Endothelial cell (in vitro differentiated cells): ENCODE data around the gene AGR2. TPM values are rescaled to one million over a fixed set of nuclear protein-coding genes. Genes with fewer than 3 reads are reported as not detected.

ENCODE experiments used
- DNase-seq: peaks from one replicate; pipeline ENCODE4 v3.0.0; 2021; ENCODE audit warnings: low spot score
- H3K27ac Mint-ChIP-seq: one replicate; pipeline ENCODE4 v1.8.0; 2021; ENCODE audit warnings: mixed read lengths, inconsistent platforms; ENCODE audit not compliant: unreplicated experiment
- H3K27me3 Mint-ChIP-seq: one replicate; pipeline ENCODE4 v1.8.0; 2021; ENCODE audit warnings: mild to moderate bottlenecking, moderate library complexity, mixed read lengths, inconsistent platforms; ENCODE audit not compliant: unreplicated experiment
- H3K36me3 Mint-ChIP-seq: one replicate; pipeline ENCODE4 v1.8.0; 2021; ENCODE audit warnings: mild to moderate bottlenecking, low read depth, mixed read lengths, inconsistent platforms; ENCODE audit not compliant: unreplicated experiment
- H3K4me1 Mint-ChIP-seq: one replicate; pipeline ENCODE4 v1.8.0; 2021; ENCODE audit warnings: mild to moderate bottlenecking, mixed read lengths, inconsistent platforms; ENCODE audit not compliant: unreplicated experiment
- H3K4me3 Mint-ChIP-seq: one replicate; pipeline ENCODE4 v1.8.0; 2021; ENCODE audit warnings: mild to moderate bottlenecking, mixed read lengths, inconsistent platforms; ENCODE audit not compliant: unreplicated experiment
- H3K9me3 Mint-ChIP-seq: one replicate; pipeline ENCODE4 v1.8.0; 2021; ENCODE audit warnings: mixed read lengths, inconsistent platforms; ENCODE audit not compliant: unreplicated experiment
- CTCF ChIP-seq: fragments of 200-600 bp; sonication (generic); IDR thresholded peaks from one replicate; pipeline ENCODE4 v1.5.0; 2021; ENCODE audit warnings: antibody characterized with exemption; ENCODE audit not compliant: unreplicated experiment
- total RNA-seq: library from RNA; stranded (reverse); fragmentation: NEBNext Ultra II Directional; extraction: Animal tissue kit (Norgen Biotek cat#: 25700); gene quantifications from one replicate; pipeline ENCODE4 v1.2.1, GENCODE V29; 2021; ENCODE audit not compliant: unreplicated experiment

The AGR2 gene
- total RNA-seq, 1 donor from 2014 or later: not detected

GRCh38 chr7:16847381-16847860 lies 42.6 kb upstream of the AGR2 start:
- H3K4me1 Mint-ChIP-seq: peaks cover 11% of the 10 kb centered on the region
- no peak overlapping the region for H3K27ac Mint-ChIP-seq
- H3K36me3 Mint-ChIP-seq: no peaks in the 10 kb centered on the region
- TF ChIP-seq CTCF: no peak
- no peaks in the 10 kb centered on the region for H3K9me3 Mint-ChIP-seq
- no peak overlapping the region for H3K4me3 Mint-ChIP-seq
- no peak for DNase-seq
- H3K27me3 Mint-ChIP-seq: peaks cover 5% of the 10 kb centered on the region

GRCh38 chr7:16846601-16847165 lies 41.9 kb upstream of the AGR2 start:
- peaks cover 4% of the 10 kb centered on the region for H3K27me3 Mint-ChIP-seq
- H3K27ac Mint-ChIP-seq: no peak overlapping the region
- peaks cover 3% of the 10 kb centered on the region for H3K4me1 Mint-ChIP-seq
- H3K9me3 Mint-ChIP-seq: no peaks in the 10 kb centered on the region
- DNase-seq: no peak
- no peak overlapping the region for H3K4me3 Mint-ChIP-seq
- no peaks in the 10 kb centered on the region for H3K36me3 Mint-ChIP-seq
- TF ChIP-seq CTCF: no peak

GRCh38 chr7:16845746-16846145 lies 40.9 kb upstream of the AGR2 start:
- H3K4me3 Mint-ChIP-seq: no peak overlapping the region
- no peak for TF ChIP-seq CTCF
- H3K27me3 Mint-ChIP-seq: no peaks in the 10 kb centered on the region
- no peak overlapping the region for H3K27ac Mint-ChIP-seq
- no peaks in the 10 kb centered on the region for H3K4me1 Mint-ChIP-seq
- no peak for DNase-seq
- no peaks in the 10 kb centered on the region for H3K9me3 Mint-ChIP-seq
- H3K36me3 Mint-ChIP-seq: no peaks in the 10 kb centered on the region

GRCh38 chr7:16841681-16842080 lies 36.9 kb upstream of the AGR2 start:
- H3K4me3 Mint-ChIP-seq: no peak overlapping the region
- no peaks in the 10 kb centered on the region for H3K36me3 Mint-ChIP-seq
- H3K27ac Mint-ChIP-seq: no peak overlapping the region
- H3K4me1 Mint-ChIP-seq: peaks cover 3% of the 10 kb centered on the region
- no peaks in the 10 kb centered on the region for H3K9me3 Mint-ChIP-seq
- TF ChIP-seq CTCF: no peak
- no peaks in the 10 kb centered on the region for H3K27me3 Mint-ChIP-seq
- DNase-seq: no peak

- no peak for TF ChIP-seq CTCF
- Mint-ChIP-seq H3K27me3 (no peaks in the 10 kb centered on the region), H3K9me3 (no peaks in the 10 kb centered on the region), H3K27ac (no peak overlapping the region), H3K36me3 (no peaks in the 10 kb centered on the region), H3K4me1 (peaks cover 3% of the 10 kb centered on the region), H3K4me3 (no peak overlapping the region)
- no peak for DNase-seq
Measured at GRCh38 chr7:16840094-16840493, 35.3 kb upstream of the AGR2 start.
